GM18951 (cell line): ENCODE data around the gene DNAH3.
"Not testable (repeated sequence)": the region's sequence is repeated elsewhere in the genome, so short reads cannot be mapped to it uniquely, and the experiment has no call there.

Experiments used
- POLR2A ChIP-seq: IDR thresholded peaks from 4 replicates; pipeline ENCODE4 v1.6.1; 2011; ENCODE audit warnings: mild to moderate bottlenecking; ENCODE audit not compliant: insufficient read length, insufficient read depth; ENCODE audit errors: extremely low read depth
- in situ Hi-C: fragments of 300-500 bp; cut with MboI; formaldehyde crosslinking; loops from one replicate; pipeline ENCODE4 v1.12.0; 2022; ENCODE audit warnings: low sequenced_read_pairs, mixed read lengths, inconsistent platforms; ENCODE audit not compliant: unreplicated experiment

The DNAH3 gene

GRCh38 chr16:21064203-21064602 lies 86.4 kb downstream of the DNAH3 start:
- in situ Hi-C loops, result no loop called here

GRCh38 chr16:21063314-21063713 lies 87.3 kb downstream of the DNAH3 start:
- in situ Hi-C loops, result not testable (repeated sequence)

More at GRCh38 chr16:21064203-21064602, 86.4 kb downstream of the DNAH3 start:
- no peak for TF ChIP-seq POLR2A

GRCh38 chr16:21060027-21060510 lies 90.6 kb downstream of the DNAH3 start:
- in situ Hi-C loops, result no loop called here

GRCh38 chr16:21057875-21058274 lies 92.8 kb downstream of the DNAH3 start:
- in situ Hi-C loops, result no loop called here

More at GRCh38 chr16:21060027-21060510, 90.6 kb downstream of the DNAH3 start:
- TF ChIP-seq POLR2A, result no peak

GRCh38 chr16:21056396-21056795 lies 94.2 kb downstream of the DNAH3 start:
- TF ChIP-seq POLR2A, result no peak
- in situ Hi-C loops, result no loop called here

More at GRCh38 chr16:21057875-21058274, 92.8 kb downstream of the DNAH3 start:
- TF ChIP-seq POLR2A, result no peak

GRCh38 chr16:21055738-21056137 lies 94.9 kb downstream of the DNAH3 start:
- in situ Hi-C loops, result not testable (repeated sequence)

- in situ Hi-C loops, result no loop called here
- no peak for TF ChIP-seq POLR2A
Observed at GRCh38 chr16:21053590-21053989, 97.1 kb downstream of the DNAH3 start.

- in situ Hi-C loops, result not testable (repeated sequence)
Observed at GRCh38 chr16:21048091-21048912, 102.3 kb downstream of the DNAH3 start.

GRCh38 chr16:21038197-21038596 lies 112.4 kb downstream of the DNAH3 start:
- no peak for TF ChIP-seq POLR2A

GRCh38 chr16:21037736-21038135 lies 112.9 kb downstream of the DNAH3 start:
- no peak for TF ChIP-seq POLR2A
- in situ Hi-C loops, result no loop called here

More at GRCh38 chr16:21038197-21038596, 112.4 kb downstream of the DNAH3 start:
- in situ Hi-C loops, result no loop called here

GRCh38 chr16:21037168-21037567 lies 113.5 kb downstream of the DNAH3 start:
- TF ChIP-seq POLR2A, result no peak
- in situ Hi-C loops, result no loop called here

- in situ Hi-C loops, result no loop called here
- TF ChIP-seq POLR2A, result no peak
Observed at GRCh38 chr16:21036471-21036870, 114.2 kb downstream of the DNAH3 start.

- in situ Hi-C loops, result no loop called here
- no peak for TF ChIP-seq POLR2A
Observed at GRCh38 chr16:21033704-21034103, 116.9 kb downstream of the DNAH3 start.

GRCh38 chr16:21033264-21033663 lies 117.4 kb downstream of the DNAH3 start:
- TF ChIP-seq POLR2A, result no peak

More at GRCh38 chr16:21033264-21033663, 117.4 kb downstream of the DNAH3 start:
- in situ Hi-C loops, result no loop called here
